ENCODE measurements around the gene TSC22D1. TPM values are rescaled to one million over a fixed set of nuclear protein-coding genes. Genes with fewer than 3 reads are reported as not detected.
"Not testable (repeated sequence)": the region's sequence is repeated elsewhere in the genome, so short reads cannot be mapped to it uniquely, and the experiment has no call there.

The TSC22D1 gene
- total and polyA plus RNA-seq, 3 experiments from 2014 or later, result 8.5 to 10.3 (median 10.0) TPM

DNA sequence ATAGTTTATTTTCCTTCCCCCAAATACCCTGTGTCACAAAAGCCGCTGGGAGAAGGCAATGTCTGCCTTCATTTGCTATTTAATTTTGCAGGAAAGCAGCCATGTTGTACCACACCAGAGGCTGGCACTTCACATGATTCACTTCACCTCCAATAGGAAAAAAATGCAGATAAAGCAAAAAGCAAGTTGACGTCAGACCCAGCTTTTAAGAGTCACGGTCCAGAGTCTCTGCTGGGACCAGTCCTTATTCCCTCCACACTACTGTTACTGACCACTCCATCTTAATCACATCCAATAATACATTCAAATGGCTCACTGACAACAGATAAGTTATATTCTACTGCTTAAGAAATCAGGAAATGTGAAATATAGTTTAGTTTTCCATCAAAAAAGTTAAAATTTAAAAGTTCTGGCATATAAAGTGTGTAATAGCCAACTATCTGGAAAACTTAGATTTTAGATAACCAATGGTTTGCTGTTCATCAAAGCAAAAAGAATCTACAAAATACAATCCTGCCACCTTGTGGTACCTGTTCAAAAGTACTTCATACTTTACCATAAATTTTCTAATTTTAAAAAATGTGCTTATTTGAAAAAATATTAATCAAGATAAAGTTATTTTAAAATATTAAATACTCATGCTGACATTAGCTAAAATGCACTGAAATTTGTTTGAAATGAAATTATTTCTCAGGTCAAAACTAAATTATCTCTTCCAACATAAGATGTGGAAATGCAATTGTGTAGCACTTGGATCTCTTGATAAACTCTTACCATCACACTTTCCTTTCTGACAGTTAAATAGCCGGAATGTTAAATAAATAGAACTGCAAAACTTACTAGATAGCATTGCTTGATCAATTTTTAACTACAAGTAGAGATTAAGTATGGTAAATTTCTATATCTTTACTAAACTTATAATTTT lies 105.2 kb downstream of the TSC22D1 start:
- no peak overlapping the region for H3K27ac ChIP-seq (ENCODE audit: low read depth, low read length)
- H3K36me3 Mint-ChIP-seq, result peaks cover 0 to 3% (median 2%) of the 10 kb centered on the region in 3 donors
- H3K4me1 ChIP-seq (ENCODE audit: insufficient read depth, low read length), result no peaks in the 10 kb centered on the region
- no peak overlapping the region for H3K4me3 ChIP-seq (ENCODE audit: low read length)
- no peaks in the 10 kb centered on the region for H3K27me3 Mint-ChIP-seq
- no peaks in the 10 kb centered on the region for H3K36me3 ChIP-seq (ENCODE audit: insufficient read depth, low read length)
- no peaks in the 10 kb centered on the region for H3K9me3 ChIP-seq (ENCODE audit: low read length)
- peak in 1 of 5 donors; percentile 2 for DNase-seq
- ChIA-PET CTCF (interaction anchor here (1.4 to 1.5 kb wide), 2 partner anchors 8 to 563 kb away, joined by 4 read pairs; no protein-coding TSS in a partner anchor), POLR2A (no interaction called here)
- H3K9me3 Mint-ChIP-seq, result no peaks in the 10 kb centered on the region
- H3K27ac Mint-ChIP-seq, result no peak overlapping the region
- H3K4me3 Mint-ChIP-seq, result no peak overlapping the region
- no peaks in the 10 kb centered on the region for H3K27me3 ChIP-seq (ENCODE audit: insufficient read depth, low read length, poor library complexity, severe bottlenecking)
- peaks cover 0 to 10% (median 0%) of the 10 kb centered on the region in 3 donors for H3K4me1 Mint-ChIP-seq

DNA sequence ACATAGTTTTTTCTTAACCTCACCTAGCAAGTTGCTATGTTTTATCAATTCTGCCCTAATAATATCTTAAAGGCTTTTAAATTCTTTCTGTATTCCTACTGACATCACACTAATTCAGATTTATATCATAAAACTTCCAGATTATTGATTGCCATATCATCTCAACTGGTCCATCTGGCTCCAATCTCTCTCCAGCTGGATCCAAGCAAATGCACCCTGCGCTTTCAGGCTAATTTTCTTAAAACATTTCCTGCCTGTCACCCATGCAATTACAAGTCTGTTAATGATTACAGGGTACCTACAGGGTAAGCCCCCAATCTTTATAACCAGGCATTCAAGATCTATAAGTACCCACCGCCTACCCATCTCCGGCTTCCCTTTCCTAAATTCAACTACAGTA lies 107.3 kb downstream of the TSC22D1 start:
- Histone ChIP-seq H3K9me3 (ENCODE audit: low read length) (no peaks in the 10 kb centered on the region), H3K36me3 (ENCODE audit: insufficient read depth, low read length) (no peaks in the 10 kb centered on the region), H3K4me3 (ENCODE audit: low read length) (no peak overlapping the region), H3K27ac (ENCODE audit: low read depth, low read length) (no peak overlapping the region), H3K27me3 (ENCODE audit: insufficient read depth, low read length, poor library complexity, severe bottlenecking) (no peaks in the 10 kb centered on the region), H3K4me1 (ENCODE audit: insufficient read depth, low read length) (no peaks in the 10 kb centered on the region)
- Mint-ChIP-seq H3K27ac (no peak overlapping the region), H3K4me1 (peaks cover 0 to 10% (median 0%) of the 10 kb centered on the region in 3 donors), H3K27me3 (no peaks in the 10 kb centered on the region), H3K36me3 (peaks cover 0 to 5% (median 2%) of the 10 kb centered on the region in 3 donors), H3K4me3 (no peak overlapping the region), H3K9me3 (no peaks in the 10 kb centered on the region)
- CTCF ChIA-PET, result interaction anchor here (1.2 to 1.5 kb wide), 3 partner anchors 15 to 569 kb away, joined by 3 to 5 read pairs (median 4); no protein-coding TSS in a partner anchor
- no peak for DNase-seq
- POLR2A ChIA-PET, result no interaction called here

DNA sequence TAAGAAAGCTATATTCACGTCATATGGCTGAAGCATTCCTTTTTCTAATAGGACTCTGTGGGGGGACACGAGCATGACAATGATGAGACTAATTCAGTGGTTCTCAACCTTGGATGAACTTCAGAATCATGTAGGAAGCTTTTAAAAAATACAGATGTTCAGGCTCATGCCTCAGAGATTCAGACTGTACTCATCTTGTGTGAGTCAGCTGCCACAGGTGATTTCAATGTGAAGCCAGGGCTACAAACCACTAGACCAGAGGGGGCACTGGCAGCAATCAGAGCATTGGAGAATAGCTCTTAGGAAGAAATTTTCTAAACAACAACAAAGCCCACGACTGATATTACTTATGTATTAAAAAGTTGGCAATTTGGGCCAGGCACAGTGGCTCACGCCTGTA lies 110.8 kb downstream of the TSC22D1 start:
- H3K9me3 Mint-ChIP-seq, result no peaks in the 10 kb centered on the region
- Histone ChIP-seq H3K36me3 (ENCODE audit: insufficient read depth, low read length) (no peaks in the 10 kb centered on the region), H3K9me3 (ENCODE audit: low read length) (no peaks in the 10 kb centered on the region), H3K27me3 (ENCODE audit: insufficient read depth, low read length, poor library complexity, severe bottlenecking) (no peaks in the 10 kb centered on the region), H3K4me1 (ENCODE audit: insufficient read depth, low read length) (no peaks in the 10 kb centered on the region), H3K27ac (ENCODE audit: low read depth, low read length) (no peak overlapping the region), H3K4me3 (ENCODE audit: low read length) (no peak overlapping the region)
- no peaks in the 10 kb centered on the region for H3K27me3 Mint-ChIP-seq
- no peak overlapping the region for H3K4me3 Mint-ChIP-seq
- ChIA-PET POLR2A (no interaction called here), CTCF (interaction anchor here (1.3 kb wide), 1 partner anchor 557 kb away, joined by 3 read pairs; no protein-coding TSS in a partner anchor)
- DNase-seq, result no peak
- peaks cover 0 to 10% (median 1%) of the 10 kb centered on the region in 3 donors for H3K4me1 Mint-ChIP-seq
- H3K27ac Mint-ChIP-seq, result no peak overlapping the region
- peaks cover 0 to 4% (median 0%) of the 10 kb centered on the region in 3 donors for H3K36me3 Mint-ChIP-seq

DNA sequence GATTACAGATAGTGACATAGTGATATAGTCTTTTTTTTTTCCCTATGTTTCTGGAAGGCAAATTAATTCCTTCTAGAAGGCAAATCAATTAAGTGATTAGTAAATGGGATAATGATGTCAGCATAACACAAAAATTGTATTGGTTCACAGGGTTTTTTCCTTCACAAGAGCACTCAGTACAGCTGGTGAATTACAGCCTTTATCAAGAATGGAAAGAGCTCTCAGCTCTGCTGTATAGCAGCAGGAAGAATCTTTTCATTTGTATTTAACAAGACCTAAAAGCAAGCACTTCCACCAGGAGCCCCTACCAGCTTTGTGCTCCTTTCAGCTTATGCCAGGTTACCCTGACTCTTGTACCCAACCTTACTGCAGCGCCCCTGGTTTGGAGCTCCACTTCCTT lies 111.7 kb downstream of the TSC22D1 start:
- no peak for DNase-seq
- Histone ChIP-seq H3K9me3 (ENCODE audit: low read length) (no peaks in the 10 kb centered on the region), H3K27ac (ENCODE audit: low read depth, low read length) (no peak overlapping the region), H3K27me3 (ENCODE audit: insufficient read depth, low read length, poor library complexity, severe bottlenecking) (no peaks in the 10 kb centered on the region), H3K4me1 (ENCODE audit: insufficient read depth, low read length) (no peaks in the 10 kb centered on the region), H3K36me3 (ENCODE audit: insufficient read depth, low read length) (no peaks in the 10 kb centered on the region), H3K4me3 (ENCODE audit: low read length) (no peak overlapping the region)
- H3K4me3 Mint-ChIP-seq, result no peak overlapping the region
- ChIA-PET CTCF (no interaction called here), POLR2A (no interaction called here)
- peaks cover 0 to 10% (median 1%) of the 10 kb centered on the region in 3 donors for H3K4me1 Mint-ChIP-seq
- peaks cover 0 to 4% (median 0%) of the 10 kb centered on the region in 3 donors for H3K36me3 Mint-ChIP-seq
- H3K27ac Mint-ChIP-seq, result no peak overlapping the region
- no peaks in the 10 kb centered on the region for H3K9me3 Mint-ChIP-seq
- no peaks in the 10 kb centered on the region for H3K27me3 Mint-ChIP-seq

DNA sequence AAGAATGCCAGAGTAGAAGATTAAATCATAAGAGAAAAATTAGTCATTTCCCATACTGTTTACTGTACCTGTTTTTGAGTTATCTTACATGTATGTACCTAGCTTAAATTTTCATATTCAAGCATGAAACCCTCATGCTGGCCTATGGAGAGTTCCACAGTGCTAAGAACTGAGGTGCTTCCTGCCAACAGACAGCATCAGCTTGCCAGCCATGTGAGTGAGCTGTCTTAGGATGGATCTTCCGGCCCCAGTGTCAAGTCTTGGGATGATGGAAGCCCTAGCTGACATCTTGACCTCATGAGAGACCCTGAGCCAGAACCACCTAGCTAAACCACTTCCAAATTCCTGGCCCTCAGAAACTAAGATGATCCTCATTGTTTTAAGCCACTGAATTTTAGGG lies 112.4 kb downstream of the TSC22D1 start:
- ChIA-PET POLR2A (no interaction called here), CTCF (no interaction called here)
- Histone ChIP-seq H3K27me3 (ENCODE audit: insufficient read depth, low read length, poor library complexity, severe bottlenecking) (no peaks in the 10 kb centered on the region), H3K9me3 (ENCODE audit: low read length) (no peaks in the 10 kb centered on the region), H3K36me3 (ENCODE audit: insufficient read depth, low read length) (no peaks in the 10 kb centered on the region), H3K27ac (ENCODE audit: low read depth, low read length) (no peak overlapping the region), H3K4me1 (ENCODE audit: insufficient read depth, low read length) (no peaks in the 10 kb centered on the region), H3K4me3 (ENCODE audit: low read length) (no peak overlapping the region)
- no peak for DNase-seq
- Mint-ChIP-seq H3K4me1 (peaks cover 0 to 15% (median 1%) of the 10 kb centered on the region in 3 donors), H3K27me3 (no peaks in the 10 kb centered on the region), H3K36me3 (peaks cover 0 to 4% (median 0%) of the 10 kb centered on the region in 3 donors), H3K9me3 (no peaks in the 10 kb centered on the region), H3K4me3 (no peak overlapping the region), H3K27ac (peak overlapping the region in 2 of 8 donors; percentile 32 to 47)

DNA sequence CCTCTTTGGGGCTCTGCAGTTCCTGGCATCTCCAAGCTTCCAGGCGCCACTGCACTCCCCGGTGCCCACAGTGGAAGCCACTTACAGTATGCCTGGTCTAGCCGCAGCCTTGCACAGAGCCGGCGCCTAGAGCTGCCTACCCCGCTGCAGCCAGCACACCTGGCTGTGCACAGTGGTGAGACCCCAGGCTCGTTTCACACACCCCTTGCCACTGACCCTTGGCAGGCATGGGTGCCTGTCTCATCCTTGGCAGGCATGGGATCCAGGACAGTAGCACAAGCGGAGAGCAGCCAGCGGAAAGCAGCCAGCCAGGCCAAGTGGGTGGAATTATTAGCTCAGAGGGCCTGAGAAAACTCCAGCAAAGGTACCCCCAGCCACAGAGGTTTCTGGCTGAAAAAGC lies 116.5 kb downstream of the TSC22D1 start:
- Histone ChIP-seq H3K9me3 (ENCODE audit: low read length) (no peaks in the 10 kb centered on the region), H3K4me3 (ENCODE audit: low read length) (no peak overlapping the region), H3K27ac (ENCODE audit: low read depth, low read length) (no peak overlapping the region), H3K27me3 (ENCODE audit: insufficient read depth, low read length, poor library complexity, severe bottlenecking) (no peaks in the 10 kb centered on the region), H3K4me1 (ENCODE audit: insufficient read depth, low read length) (no peaks in the 10 kb centered on the region), H3K36me3 (ENCODE audit: insufficient read depth, low read length) (no peaks in the 10 kb centered on the region)
- H3K4me3 Mint-ChIP-seq, result no peak overlapping the region
- DNase-seq, result no peak
- H3K36me3 Mint-ChIP-seq, result peaks cover 0 to 4% (median 3%) of the 10 kb centered on the region in 3 donors
- ChIA-PET POLR2A (no interaction called here), CTCF (no interaction called here)
- no peaks in the 10 kb centered on the region for H3K9me3 Mint-ChIP-seq
- H3K4me1 Mint-ChIP-seq, result peaks cover 5 to 19% (median 8%) of the 10 kb centered on the region in 3 donors
- H3K27me3 Mint-ChIP-seq, result no peaks in the 10 kb centered on the region
- peak overlapping the region in 1 of 8 donors; percentile 55 for H3K27ac Mint-ChIP-seq

DNA sequence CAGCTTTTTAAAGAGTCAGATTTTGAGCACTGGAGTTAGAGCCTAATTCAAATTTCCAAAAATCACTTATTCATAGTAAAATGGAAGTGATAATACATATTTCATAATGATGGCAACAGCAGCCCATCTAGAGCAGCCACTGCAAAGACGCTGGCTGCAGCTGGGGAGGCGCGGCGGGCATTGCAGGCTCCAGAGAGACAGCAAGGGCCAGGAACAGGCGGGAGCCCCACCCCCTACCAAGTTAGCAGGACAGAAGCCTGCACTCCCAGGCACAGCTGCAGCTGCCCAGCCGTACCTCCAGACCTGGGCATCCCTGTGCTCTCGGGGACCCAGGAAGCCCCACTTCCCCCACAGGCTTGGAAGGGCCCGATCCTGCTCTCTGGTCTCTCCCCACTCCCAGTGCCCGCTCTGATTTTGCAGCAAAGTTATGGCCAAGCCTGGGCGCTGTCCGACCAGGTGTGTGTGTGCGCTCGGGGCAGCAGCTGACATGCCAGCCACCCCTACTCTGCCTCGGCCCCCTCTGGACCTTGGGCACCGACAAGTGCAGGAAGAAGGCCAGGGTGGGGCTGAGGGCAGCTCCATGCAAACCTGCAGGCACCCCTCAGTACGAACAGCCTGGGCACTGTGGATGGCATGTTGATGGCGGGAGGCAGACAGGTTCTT lies 117.7 kb downstream of the TSC22D1 start:
- Mint-ChIP-seq H3K27ac (no peak overlapping the region), H3K4me3 (no peak overlapping the region), H3K27me3 (no peaks in the 10 kb centered on the region), H3K36me3 (peaks cover 0 to 4% (median 1%) of the 10 kb centered on the region in 3 donors), H3K4me1 (peaks cover 5 to 19% (median 8%) of the 10 kb centered on the region in 3 donors), H3K9me3 (no peaks in the 10 kb centered on the region)
- ChIA-PET POLR2A (no interaction called here), CTCF (no interaction called here)
- Histone ChIP-seq H3K4me3 (ENCODE audit: low read length) (no peak overlapping the region), H3K9me3 (ENCODE audit: low read length) (no peaks in the 10 kb centered on the region), H3K4me1 (ENCODE audit: insufficient read depth, low read length) (no peaks in the 10 kb centered on the region), H3K36me3 (ENCODE audit: insufficient read depth, low read length) (no peaks in the 10 kb centered on the region), H3K27me3 (ENCODE audit: insufficient read depth, low read length, poor library complexity, severe bottlenecking) (no peaks in the 10 kb centered on the region), H3K27ac (ENCODE audit: low read depth, low read length) (no peak overlapping the region)
- DNase-seq, result no peak

DNA sequence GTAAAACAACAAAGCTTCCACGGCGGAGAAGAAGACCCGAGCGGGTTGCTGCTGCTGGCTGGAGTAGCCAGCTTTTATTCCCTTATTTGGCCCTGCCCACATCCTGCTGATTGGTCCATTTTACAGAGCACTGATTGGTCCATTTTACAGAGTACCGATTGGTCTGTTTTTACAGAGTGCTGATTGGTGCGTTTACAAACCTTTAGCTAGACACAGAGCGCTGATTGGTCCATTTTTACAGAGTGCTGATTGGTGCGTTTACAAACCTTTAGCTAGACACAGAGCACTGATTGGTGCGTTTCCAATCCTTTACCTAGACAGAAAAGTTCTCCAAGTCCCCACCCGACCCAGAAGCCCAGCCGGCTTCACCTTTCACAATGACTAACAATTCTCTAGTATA lies 119.9 kb downstream of the TSC22D1 start:
- H3K27ac ChIP-seq (ENCODE audit: low read depth, low read length); H3K36me3 ChIP-seq (ENCODE audit: insufficient read depth, low read length); H3K9me3 Mint-ChIP-seq; H3K27ac Mint-ChIP-seq; H3K4me3 Mint-ChIP-seq; POLR2A ChIA-PET; H3K27me3 ChIP-seq (ENCODE audit: insufficient read depth, low read length, poor library complexity, severe bottlenecking); DNase-seq; H3K4me1 ChIP-seq (ENCODE audit: insufficient read depth, low read length); H3K4me3 ChIP-seq (ENCODE audit: low read length); H3K36me3 Mint-ChIP-seq; H3K9me3 ChIP-seq (ENCODE audit: low read length); H3K27me3 Mint-ChIP-seq; CTCF ChIA-PET: not testable (repeated sequence)
- H3K4me1 Mint-ChIP-seq, result peaks cover 5 to 19% (median 8%) of the 10 kb centered on the region in 3 donors

Measured in CD8-positive, alpha-beta memory T cell (primary cell).